GM19025 (cell line): ENCODE results near the gene OR4B1.
"Not testable (repeated sequence)": the region's sequence is repeated elsewhere in the genome, so short reads cannot be mapped to it uniquely, and the experiment has no call there.

Source experiments
- ATAC-seq: cut with Tn5 transposase; IDR thresholded peaks from one replicate; pipeline ENCODE4 v1.9.1; 2021; ENCODE audit warnings: mild to moderate bottlenecking, low read depth, moderate library complexity; ENCODE audit not compliant: unreplicated experiment

OR4B1 gene

GRCh38 chr11:48216510-48216909 is at the start of gene OR4B1:
Gene OR4B1 (plus strand): TSS chr11:48216810. CDS start chr11:48216810, 0 bp downstream.
- no peak for ATAC-seq

- no peak for ATAC-seq
Observed at GRCh38 chr11:48167380-48167779, 49.2 kb upstream of the OR4B1 start.

GRCh38 chr11:48168815-48169214 is 47.8 kb upstream of the OR4B1 start:
- ATAC-seq = no peak

- ATAC-seq = no peak
Observed at GRCh38 chr11:48169259-48169658, 47.4 kb upstream of the OR4B1 start.

DNA sequence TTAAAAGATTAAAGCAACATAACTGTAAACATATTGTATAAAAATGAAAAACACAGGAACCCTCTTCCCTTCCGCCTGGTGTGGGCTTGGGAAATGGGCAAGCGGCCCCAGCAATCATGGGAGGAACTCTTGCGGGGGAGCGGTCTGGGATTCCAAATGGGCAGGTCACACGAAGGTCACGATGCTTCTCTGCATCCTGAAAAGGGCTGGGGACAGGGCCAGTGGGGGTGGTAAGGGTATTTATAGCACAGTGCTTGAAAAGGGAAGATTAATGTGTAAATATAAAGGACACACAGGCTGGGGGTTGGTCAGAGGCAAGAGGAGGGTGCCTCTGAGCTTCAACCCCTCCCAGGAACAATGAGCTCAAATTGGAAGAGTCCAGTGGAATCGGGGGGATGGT is 46.9 kb upstream of the OR4B1 start:
- ATAC-seq = no peak

DNA sequence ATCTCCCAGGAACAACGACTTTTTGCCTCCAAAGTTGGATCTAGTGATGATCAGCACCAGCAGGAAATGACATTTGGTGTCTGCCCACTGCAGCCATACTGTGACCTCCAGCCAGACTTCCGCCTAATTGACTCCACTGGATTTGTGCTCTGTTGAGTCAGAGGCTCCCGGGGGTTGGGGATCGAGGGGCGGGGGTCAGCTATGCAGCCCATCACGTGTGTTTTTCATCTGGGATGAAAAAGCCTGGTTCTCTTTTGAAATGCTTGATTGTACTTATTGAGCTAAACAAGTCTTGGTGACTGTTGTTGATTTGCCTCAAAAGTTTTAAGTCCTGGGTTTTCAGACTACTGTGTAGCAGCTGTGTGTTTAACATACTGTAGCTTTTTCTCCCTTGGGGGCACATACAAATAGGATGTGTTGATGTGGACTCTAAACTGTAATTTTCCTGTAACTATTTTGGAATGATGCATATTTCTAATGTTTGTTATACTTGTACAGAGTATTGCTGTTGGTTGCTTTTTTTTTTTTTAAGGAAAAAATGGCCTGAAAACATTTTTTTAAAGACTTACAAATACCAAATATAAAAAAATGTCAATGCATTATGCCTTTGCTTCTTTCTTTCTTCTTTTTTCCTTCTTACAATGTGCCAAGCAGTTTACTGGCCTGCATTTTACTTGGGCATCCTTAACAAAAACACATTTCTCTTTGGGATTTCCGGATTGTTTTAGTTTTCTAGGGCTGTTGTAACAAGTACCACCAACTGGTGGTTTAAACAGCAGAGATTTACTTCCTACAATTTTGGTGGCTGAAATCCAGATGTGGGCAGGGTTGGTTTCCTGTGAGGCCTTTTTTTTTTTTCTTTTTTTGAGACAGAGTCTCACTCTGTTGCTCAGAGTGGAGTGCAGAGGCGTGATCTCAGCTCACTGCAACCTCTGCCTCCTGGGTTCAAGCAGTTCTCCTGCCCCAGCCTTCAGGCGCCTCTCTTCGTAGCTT is 46.1 kb upstream of the OR4B1 start:
- ATAC-seq = no peak

- peak; percentile 84 for ATAC-seq
Observed at GRCh38 chr11:48172818-48173609, 43.6 kb upstream of the OR4B1 start.

DNA sequence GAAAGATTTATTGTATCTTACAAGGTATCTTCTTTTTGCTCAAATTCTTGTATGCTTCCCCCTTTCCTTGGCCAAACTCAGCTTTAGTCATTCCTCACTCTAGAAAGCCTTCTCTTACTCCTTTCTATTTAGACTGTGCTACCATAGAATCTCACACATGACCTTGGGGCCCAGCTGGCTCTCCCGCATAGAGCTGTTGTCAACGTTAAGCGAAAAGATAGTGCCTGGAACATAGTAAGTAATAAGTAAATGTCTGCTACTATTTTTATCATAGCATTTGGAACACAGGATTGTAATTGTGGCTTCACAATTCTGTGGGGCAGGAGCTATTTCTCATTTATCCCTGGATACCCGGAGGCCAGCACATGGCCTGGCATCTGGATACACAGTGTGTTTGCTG is 38.9 kb upstream of the OR4B1 start:
- ATAC-seq = no peak

- no peak for ATAC-seq
Observed at GRCh38 chr11:48180627-48181026, 36.0 kb upstream of the OR4B1 start.

DNA sequence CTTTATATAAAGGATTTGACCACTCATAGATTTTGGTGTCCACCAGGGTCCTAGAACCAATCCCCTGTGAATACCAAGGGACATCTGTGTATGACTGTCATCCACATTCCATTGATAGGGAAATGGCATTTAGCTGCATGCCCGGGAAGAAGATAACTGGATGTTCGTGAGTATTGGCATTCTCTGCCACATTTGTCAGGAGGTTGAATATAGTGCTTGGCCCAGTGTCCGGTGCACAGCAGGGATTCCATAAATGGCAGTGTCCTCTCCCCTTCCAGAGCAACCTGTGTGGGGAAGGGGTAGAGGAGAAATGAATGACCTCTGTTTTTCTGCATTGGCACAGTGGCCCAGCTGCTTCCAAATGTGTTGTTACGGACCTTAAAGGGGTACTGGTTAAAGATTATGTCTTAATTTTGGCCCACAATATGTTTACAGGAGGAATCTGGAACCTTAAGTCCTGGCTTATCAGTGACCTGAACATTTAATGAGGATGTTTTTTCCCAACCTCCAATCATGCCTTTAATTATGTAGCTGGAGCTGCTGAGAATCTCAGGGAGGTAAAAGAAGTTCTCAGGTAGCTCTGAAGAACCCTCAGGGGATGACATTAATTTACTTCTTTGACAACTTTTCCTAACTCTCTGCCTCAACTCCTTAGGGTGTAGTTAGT is 33.6 kb upstream of the OR4B1 start:
- no peak for ATAC-seq

GRCh38 chr11:48184452-48184851 is 32.2 kb upstream of the OR4B1 start:
- ATAC-seq = no peak

- ATAC-seq = not testable (repeated sequence)
Observed at GRCh38 chr11:48190906-48191654, 25.5 kb upstream of the OR4B1 start.

- no peak for ATAC-seq
Observed at GRCh38 chr11:48193876-48194275, 22.7 kb upstream of the OR4B1 start.

- no peak for ATAC-seq
Observed at GRCh38 chr11:48207881-48208280, 8.7 kb upstream of the OR4B1 start.

- no peak for ATAC-seq
Observed at GRCh38 chr11:48210052-48210451, 6.6 kb upstream of the OR4B1 start.

- no peak for ATAC-seq
Observed at GRCh38 chr11:48228761-48229160, 12.2 kb downstream of the OR4B1 start.

- not testable (repeated sequence) for ATAC-seq
Observed at GRCh38 chr11:48230057-48230456, 13.4 kb downstream of the OR4B1 start.

- no peak for ATAC-seq
Observed at GRCh38 chr11:48237727-48238126, 21.1 kb downstream of the OR4B1 start.

GRCh38 chr11:48242501-48242900 is 25.9 kb downstream of the OR4B1 start:
- ATAC-seq = no peak

- no peak for ATAC-seq
Observed at GRCh38 chr11:48244804-48245203, 28.2 kb downstream of the OR4B1 start, which contains the start of gene OR4X2. Gene OR4X2 (plus strand): TSS chr11:48245104. CDS start chr11:48245104, 0 bp downstream.
